Fibroblast of lung (primary cell): ENCODE data around the gene S100A9. TPM values are rescaled to one million over a fixed set of nuclear protein-coding genes. Genes with fewer than 3 reads are reported as not detected.
"Not testable (repeated sequence)": the region's sequence is repeated elsewhere in the genome, so short reads cannot be mapped to it uniquely, and the experiment has no call there.

Source experiments
- DNase-seq, 2 donors: peaks; one replicate each; pipeline versions ENCODE4 v3.0.0 to v3.0.0-alpha.2; 2010; ENCODE audit warnings: low read depth in 2 of 2
- H2AFZ ChIP-seq: 2 replicates; pipeline ENCODE4 v1.5.1; 2012; ENCODE audit warnings: low read length, control low read depth, inconsistent platforms
- H3K27ac ChIP-seq: 2 replicates; pipeline ENCODE4 v1.5.1; 2011; ENCODE audit warnings: low read length, control low read depth; ENCODE audit not compliant: insufficient read depth
- H3K27me3 ChIP-seq: 2 replicates; pipeline ENCODE4 v1.5.1; 2011; ENCODE audit warnings: mild to moderate bottlenecking, low read length; ENCODE audit not compliant: control insufficient read depth, insufficient read depth
- H3K36me3 ChIP-seq: 2 replicates; pipeline ENCODE4 v1.5.1; 2011; ENCODE audit warnings: low read length; ENCODE audit not compliant: control insufficient read depth, insufficient read depth
- H3K4me1 ChIP-seq: 2 replicates; pipeline ENCODE4 v1.5.1; 2011; ENCODE audit warnings: low read length; ENCODE audit not compliant: control insufficient read depth, insufficient read depth; ENCODE audit errors: extremely low read depth
- H3K4me2 ChIP-seq: 2 replicates; pipeline ENCODE4 v1.5.1; 2011; ENCODE audit warnings: low read length, control low read depth; ENCODE audit not compliant: insufficient read depth; ENCODE audit errors: extremely low read depth
- H3K4me3 ChIP-seq, 4 experiments: fragments of 200-600 bp in 1 of 4; sonication (generic) in 1 of 4; replicated peaks in 1 of 4; 2 replicates each; pipeline ENCODE4 v1.5.1; 2011 to 2016; ENCODE audit warnings: low read length in 4 of 4, low read depth in 3 of 4, mild to moderate bottlenecking in 3 of 4, control low read depth in 2 of 4, inconsistent platforms in 1 of 4, mixed read lengths in 1 of 4; ENCODE audit not compliant: insufficient read depth in 1 of 4; ENCODE audit errors: control extremely low read depth in 1 of 4
- H3K79me2 ChIP-seq: 2 replicates; pipeline ENCODE4 v1.5.1; 2012; ENCODE audit warnings: mild to moderate bottlenecking, low read length, inconsistent platforms; ENCODE audit not compliant: control insufficient read depth, insufficient read depth
- H3K9ac ChIP-seq: 2 replicates; pipeline ENCODE4 v1.5.1; 2011; ENCODE audit warnings: mild to moderate bottlenecking, low read length, control low read depth; ENCODE audit not compliant: insufficient read depth
- H3K9me3 ChIP-seq: 2 replicates; pipeline ENCODE4 v1.5.1; 2012; ENCODE audit warnings: low read depth, low read length; ENCODE audit not compliant: control insufficient read depth, insufficient read depth
- H4K20me1 ChIP-seq: 2 replicates; pipeline ENCODE4 v1.5.1; 2011; ENCODE audit warnings: low read length; ENCODE audit not compliant: control insufficient read depth, insufficient read depth; ENCODE audit errors: extremely low read depth
- EZH2 ChIP-seq: IDR thresholded peaks from 2 replicates; pipeline ENCODE4 v1.5.1; 2012; ENCODE audit warnings: low read length, control low read depth, mild to moderate bottlenecking; ENCODE audit errors: missing control alignments
- polyA plus RNA-seq, 2 donors: library from polyadenylated mRNA; depleted of rRNA in 1 of 2; stranded (reverse) in 1 of 2; unstranded in 1 of 2; fragments of >200 nt; gene quantifications; 2 replicates each; pipeline ENCODE4 v1.2.1, GENCODE V29; 2011 to 2012; ENCODE audit warnings: missing spikeins in 1 of 2
- total RNA-seq: library from RNA; depleted of rRNA; stranded (reverse); fragments of >200 nt; gene quantifications from 2 replicates; pipeline ENCODE4 v1.2.1, GENCODE V29; 2014
- TF ChIP-seq, protein P1 (sequence below), 2 donors: IDR thresholded peaks in 1 of 2; conservative IDR thresholded peaks in 1 of 2; 1 replicate in 1 of 2; 2 replicates in 1 of 2; pipeline ENCODE4 v1.5.1; 2011 to 2012; ENCODE audit warnings: low read length in 2 of 2, control low read depth in 1 of 2, inconsistent platforms in 1 of 2, low read depth in 1 of 2, mild to moderate bottlenecking in 1 of 2

Gene S100A9
- total and polyA plus RNA-seq, 2 donors (not counting 1 experiment from before 2014, with no cell fraction given), result not detected

DNA sequence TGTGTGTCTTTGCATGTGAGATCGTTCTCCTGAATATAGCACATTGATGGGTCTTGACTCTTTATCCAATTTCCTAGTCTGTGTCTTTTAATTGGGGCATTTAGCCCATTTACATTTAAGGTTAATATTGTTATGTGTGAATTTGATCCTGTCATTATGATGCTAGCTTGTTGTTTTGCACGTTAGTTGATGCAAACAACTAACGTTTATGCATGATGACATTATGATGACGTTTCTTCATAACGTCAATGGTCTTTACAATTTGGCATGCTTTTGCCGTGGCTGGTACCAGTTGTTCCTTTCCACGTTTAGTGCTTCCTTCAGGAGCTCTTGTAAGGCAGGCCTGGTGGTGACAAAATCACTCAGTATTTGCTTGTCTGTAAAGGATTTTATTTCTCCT lies 39.5 kb upstream of the S100A9 start:
- not testable (repeated sequence) for H3K27ac ChIP-seq, H3K9ac ChIP-seq, H3K79me2 ChIP-seq, DNase-seq, H2AFZ ChIP-seq, H4K20me1 ChIP-seq, H3K9me3 ChIP-seq, H3K4me3 ChIP-seq, H3K4me1 ChIP-seq, H3K36me3 ChIP-seq, H3K4me2 ChIP-seq, H3K27me3 ChIP-seq

DNA sequence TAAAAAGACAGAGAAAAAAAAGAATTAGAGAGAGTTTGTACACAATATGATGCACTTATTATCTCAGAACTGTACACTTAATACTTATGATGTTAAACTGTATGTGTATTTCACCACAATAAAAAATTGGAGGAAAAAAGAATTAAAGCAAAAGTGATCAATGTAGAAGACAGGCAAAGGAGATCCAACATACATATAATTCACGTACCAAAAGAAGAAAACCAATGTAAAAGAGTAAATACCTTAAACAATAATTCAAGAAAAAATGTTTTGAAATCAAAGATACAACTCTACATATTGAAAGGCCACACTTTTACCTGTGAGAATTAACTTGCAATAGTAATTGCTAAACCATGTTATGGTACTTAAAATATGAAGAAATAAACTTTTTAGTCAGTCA lies 35.1 kb upstream of the S100A9 start:
- H3K4me2 ChIP-seq, result no peak overlapping the region
- H3K27me3 ChIP-seq, result no peaks in the 10 kb centered on the region
- H3K36me3 ChIP-seq, result no peaks in the 10 kb centered on the region
- H3K4me1 ChIP-seq, result no peaks in the 10 kb centered on the region
- H3K9me3 ChIP-seq, result no peaks in the 10 kb centered on the region
- TF ChIP-seq, protein P1, sequence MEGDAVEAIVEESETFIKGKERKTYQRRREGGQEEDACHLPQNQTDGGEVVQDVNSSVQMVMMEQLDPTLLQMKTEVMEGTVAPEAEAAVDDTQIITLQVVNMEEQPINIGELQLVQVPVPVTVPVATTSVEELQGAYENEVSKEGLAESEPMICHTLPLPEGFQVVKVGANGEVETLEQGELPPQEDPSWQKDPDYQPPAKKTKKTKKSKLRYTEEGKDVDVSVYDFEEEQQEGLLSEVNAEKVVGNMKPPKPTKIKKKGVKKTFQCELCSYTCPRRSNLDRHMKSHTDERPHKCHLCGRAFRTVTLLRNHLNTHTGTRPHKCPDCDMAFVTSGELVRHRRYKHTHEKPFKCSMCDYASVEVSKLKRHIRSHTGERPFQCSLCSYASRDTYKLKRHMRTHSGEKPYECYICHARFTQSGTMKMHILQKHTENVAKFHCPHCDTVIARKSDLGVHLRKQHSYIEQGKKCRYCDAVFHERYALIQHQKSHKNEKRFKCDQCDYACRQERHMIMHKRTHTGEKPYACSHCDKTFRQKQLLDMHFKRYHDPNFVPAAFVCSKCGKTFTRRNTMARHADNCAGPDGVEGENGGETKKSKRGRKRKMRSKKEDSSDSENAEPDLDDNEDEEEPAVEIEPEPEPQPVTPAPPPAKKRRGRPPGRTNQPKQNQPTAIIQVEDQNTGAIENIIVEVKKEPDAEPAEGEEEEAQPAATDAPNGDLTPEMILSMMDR (conservative IDR thresholded peaks at IDR 0.05 in 1 of 2, IDR thresholded peaks at IDR 0.05 in 1 of 2; ENCODE audit: low read depth in 1 of 2, low read length in 2 of 2), result no peak
- no peak for TF ChIP-seq EZH2
- no peaks in the 10 kb centered on the region for H3K79me2 ChIP-seq
- H3K4me3 ChIP-seq, result no peak overlapping the region
- H4K20me1 ChIP-seq, result no peaks in the 10 kb centered on the region
- H2AFZ ChIP-seq, result no peak overlapping the region
- no peak for DNase-seq
- no peak overlapping the region for H3K27ac ChIP-seq
- H3K9ac ChIP-seq, result no peak overlapping the region

DNA sequence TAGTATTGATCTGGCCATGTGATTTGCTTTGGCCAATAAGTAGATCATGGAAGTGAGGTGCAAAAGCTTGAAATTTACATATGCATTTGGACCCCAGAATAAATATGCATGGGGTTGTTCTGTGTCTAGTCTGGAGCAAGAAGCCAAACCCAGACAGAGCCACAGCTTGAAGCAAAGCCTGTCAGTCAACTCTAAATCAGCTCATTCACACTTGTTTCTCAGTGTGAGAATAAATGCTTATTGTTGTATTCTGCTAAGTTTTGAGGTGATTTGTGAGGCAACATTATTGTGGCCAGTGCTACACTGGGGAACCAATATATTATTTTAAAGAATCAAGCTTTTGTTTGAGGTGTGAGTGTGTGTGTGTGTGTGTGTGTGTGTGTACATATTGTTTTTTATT lies 32.7 kb upstream of the S100A9 start:
- Histone ChIP-seq H3K27me3 (no peaks in the 10 kb centered on the region), H3K27ac (no peak overlapping the region), H3K79me2 (no peaks in the 10 kb centered on the region), H4K20me1 (no peaks in the 10 kb centered on the region), H2AFZ (no peak overlapping the region), H3K4me3 (no peak overlapping the region), H3K4me2 (no peak overlapping the region), H3K36me3 (no peaks in the 10 kb centered on the region), H3K4me1 (no peaks in the 10 kb centered on the region), H3K9ac (no peak overlapping the region), H3K9me3 (no peaks in the 10 kb centered on the region)
- DNase-seq, result no peak
- TF ChIP-seq, protein P1 (conservative IDR thresholded peaks at IDR 0.05 in 1 of 2, IDR thresholded peaks at IDR 0.05 in 1 of 2; ENCODE audit: low read depth in 1 of 2, low read length in 2 of 2), result no peak
- TF ChIP-seq EZH2, result no peak
